HG03571 (cell line): Measurements from ENCODE around the gene B4GALT1.
A peak's percentile ranks its signal among the peaks of the same experiment; 100 is the strongest.
"Not testable (repeated sequence)": the region's sequence is repeated elsewhere in the genome, so short reads cannot be mapped to it uniquely, and the experiment has no call there.

Source experiments
- ATAC-seq: cut with Tn5 transposase; IDR thresholded peaks from one replicate; pipeline ENCODE4 v1.9.1; 2021; ENCODE audit not compliant: unreplicated experiment

B4GALT1 gene

DNA sequence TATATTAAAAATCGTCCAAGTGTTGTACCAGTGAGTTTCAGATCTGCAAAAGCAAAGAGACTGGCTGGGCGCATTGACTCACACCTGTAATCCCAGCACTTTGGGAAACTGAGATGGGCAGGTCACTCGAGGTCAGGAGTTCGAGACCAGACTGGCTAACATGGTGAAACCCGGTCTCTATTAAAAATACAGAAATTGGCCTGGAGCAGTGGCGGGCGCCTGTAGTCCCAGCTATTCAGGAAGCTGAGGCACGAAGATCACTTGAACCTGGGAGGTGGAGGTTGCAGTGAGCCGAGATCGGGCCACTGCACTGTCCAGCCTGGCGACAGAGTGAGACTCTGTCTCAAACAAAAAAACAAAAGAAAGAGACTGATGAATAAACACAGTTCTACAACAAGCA, 18.3 kb upstream of the B4GALT1 start:
- no peak for ATAC-seq

DNA sequence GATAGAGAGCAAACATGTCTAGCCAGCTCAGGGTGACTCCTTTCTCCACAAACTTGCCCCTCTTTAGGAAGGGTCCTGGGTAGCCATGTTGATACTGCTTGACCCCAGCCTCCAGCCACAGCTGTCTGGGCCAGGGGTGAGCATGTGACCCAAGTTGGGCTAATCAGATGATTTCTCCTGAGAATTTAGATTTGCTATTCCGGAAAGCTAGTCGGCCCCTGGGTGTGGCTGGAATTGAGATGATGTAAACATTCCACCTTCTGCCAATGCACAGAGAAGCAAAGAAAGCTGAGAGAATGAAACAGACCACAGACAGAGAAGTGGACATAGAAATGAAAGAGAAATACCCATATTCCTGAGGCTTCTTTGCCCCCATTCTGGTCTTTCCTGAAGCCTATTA, 17.8 kb upstream of the B4GALT1 start:
- ATAC-seq: no peak

DNA sequence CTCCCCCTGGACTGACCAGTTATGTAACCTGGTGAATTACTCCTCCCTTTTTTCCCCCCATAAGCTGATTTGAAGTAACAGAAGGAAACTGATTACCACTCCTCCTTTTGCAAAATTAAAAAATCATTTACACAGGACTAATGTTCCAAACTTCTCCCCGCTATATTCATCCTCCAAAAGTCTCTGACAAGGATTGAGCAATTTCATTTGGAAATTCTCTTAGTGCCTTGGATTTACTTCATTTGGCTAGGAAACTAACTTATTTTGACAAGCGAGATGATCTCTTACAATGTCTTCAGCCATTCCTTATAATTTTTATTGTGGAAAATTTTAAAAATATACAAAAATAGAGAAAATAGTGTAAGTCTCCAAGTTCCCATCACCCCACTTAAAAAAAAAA, 15.4 kb upstream of the B4GALT1 start:
- ATAC-seq: no peak

DNA sequence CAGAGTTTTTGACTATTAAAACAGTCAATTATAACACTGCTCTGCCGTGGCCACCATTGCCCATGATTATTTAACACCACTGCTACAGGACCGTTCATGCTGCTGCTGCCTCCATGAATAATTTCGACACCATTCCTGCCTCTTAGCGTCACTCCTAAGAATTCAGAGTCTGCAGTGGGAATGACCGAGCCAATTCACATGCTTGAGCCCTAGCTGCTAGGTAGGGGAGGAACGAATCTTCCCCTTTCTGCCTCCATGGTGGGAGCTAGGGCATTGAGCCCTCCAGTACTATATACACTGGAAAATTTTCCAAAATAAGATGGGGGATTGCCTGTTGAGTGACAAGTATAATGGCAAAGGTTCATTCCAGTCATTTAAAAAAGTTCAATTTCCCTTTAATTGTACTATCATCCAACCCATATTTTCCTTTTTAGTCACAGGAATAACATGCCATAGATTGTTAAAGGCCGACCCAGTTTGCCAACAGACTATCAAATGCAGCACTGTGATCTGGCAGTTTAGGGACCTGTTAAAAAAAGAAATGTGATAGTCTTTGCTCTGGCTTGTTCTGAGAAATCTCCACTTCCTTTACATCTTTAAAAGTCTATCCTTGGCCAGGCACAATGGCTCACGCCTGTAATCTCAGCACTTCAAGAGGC, 13.5 kb upstream of the B4GALT1 start:
- ATAC-seq: no peak

DNA sequence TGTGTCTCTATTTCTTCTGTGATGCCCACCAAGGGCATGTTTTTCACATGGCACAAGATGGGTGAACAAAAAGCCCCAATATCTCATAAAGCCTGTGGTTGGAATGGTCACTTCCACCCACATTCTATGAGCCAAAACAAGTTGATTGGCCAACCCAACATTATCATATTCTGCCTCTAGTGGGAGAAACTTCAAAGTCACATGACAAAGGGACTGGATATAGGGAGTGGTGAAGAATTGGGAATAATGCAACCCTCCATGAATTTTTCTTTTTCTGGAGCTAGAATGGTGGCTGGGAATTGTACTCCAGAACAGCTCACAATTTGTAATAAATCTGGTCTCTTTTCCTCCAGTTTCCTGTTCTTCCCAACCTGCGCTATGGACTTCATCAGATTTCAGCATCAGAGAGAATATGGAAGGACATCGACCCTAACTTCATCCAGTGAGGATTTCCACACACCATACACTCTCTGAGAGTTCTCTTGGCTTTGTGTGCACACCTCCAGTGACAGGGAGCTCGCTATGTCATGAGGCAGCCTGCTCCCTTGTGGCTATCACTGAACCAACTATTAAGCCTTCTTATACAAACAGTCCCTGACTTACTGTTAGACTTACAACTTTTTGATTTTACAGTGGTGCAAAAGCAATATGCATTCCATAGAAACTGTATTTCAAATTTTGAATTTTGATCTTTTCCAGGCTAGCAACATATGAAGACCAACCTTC, 12.0 kb upstream of the B4GALT1 start:
- no peak for ATAC-seq

DNA sequence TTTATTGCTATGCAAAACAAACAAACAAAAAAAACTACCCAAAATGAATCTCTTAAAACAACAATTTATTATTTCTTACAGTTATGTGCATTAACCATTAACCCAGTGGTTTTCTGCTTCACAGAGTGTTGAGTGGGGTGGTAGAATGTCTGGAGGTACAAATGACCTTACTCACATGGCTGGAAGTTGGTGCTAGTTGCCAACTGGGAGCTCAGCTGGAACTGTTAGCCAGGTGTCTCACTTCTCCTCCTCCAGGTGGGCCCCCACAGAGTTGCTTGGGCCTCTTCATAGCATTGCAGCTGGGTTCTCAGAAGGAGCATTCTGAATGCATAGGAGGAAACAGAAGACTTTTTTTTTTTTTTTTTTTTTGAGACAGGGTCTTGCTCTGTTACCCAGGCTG, 10.5 kb upstream of the B4GALT1 start:
- ATAC-seq: peak; percentile 93

DNA sequence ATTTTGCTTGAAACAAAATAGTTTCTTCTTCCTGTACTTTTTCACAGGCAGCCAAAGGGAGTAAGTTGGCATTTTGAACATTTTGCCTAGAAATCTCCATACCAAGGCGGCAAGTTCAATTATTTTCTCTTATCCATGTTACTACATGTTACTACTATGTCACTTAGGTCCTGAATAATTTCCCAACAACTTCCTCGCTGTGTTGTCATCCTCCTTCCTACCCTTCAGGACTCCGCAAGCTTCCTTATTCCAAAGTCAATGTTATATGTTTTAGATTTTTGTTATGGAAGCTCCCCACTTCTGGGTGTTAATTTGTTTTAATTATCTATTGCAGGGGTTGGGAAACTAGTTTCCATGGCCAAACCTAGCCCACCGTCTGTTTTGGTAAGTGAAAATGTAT, 9.9 kb upstream of the B4GALT1 start:
- no peak for ATAC-seq

DNA sequence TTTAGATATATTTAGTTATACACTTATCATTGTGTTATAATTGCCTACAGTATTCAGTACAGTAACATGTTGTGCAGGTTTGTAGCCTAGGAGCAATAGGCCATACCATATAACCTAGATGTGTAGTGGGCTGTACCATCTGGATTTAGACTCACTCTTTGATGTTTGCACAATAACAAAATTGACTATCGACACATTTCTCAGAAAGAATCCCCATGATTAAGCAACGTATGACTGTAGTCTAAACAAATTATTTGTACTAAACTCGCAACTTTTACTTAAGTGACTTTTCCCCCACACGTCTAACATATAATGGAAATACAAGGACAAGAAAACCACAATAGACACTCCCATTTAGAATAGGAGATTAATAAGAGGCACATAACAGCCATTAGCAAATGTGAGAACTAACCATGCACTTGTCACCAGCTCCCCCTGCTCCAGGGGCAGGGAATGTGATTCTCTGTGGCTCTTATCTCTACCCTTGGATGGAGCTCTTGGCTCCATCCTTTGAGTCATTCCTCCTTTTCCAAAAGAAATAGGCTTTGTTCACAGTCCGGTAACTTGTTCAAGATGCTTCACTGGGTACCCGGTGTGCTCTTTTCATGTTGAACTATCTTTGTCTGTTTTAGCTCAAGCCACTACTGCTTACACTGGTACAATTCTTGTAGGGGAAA, 8.7 kb upstream of the B4GALT1 start:
- ATAC-seq: no peak

DNA sequence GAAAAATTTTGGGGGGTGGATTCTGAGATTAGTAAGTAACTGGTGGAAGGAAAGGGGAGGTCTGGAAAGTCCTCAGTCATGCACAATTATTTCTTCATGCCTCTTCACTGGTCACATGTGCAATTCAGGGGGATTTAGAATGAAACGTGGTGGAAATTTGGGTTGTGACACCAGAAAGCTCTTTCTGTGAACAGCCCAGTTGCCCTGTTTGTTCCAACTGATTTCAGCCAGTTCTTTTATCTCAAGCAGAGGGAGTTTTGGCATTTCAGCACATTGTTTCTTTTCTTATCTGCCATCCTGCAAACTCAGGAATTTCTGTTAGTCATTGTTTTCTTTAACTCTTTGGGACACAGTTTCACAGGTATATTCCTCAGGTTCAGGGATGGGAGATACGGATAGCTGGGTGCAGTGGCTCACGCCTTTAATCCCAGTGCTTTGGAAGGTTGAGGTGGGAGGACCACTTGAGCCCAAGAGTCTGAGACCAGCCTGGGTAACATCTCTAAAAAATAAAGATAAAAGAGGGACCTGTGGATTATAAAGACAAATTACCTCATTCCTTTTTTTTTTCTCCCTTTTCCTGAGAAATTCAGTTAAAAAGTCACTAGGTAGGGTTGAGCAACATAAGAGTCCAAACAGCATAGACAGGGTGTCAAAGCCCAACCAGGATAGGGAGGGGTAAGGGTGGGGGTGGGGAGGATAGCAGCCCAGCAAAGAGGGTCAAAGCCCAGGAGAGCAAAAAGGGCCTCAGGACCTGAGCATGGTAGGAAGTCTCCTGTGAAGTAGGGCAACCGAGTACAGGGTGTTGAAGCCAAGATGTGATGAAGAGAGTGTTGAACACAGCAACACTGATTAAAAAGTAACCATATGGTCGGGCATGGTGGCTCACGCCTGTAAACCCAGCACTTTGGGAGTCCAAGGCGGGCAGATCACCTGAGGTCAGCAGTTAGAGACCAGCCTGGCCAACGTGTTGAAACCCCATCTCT, 5.4 kb upstream of the B4GALT1 start:
- no peak for ATAC-seq

DNA sequence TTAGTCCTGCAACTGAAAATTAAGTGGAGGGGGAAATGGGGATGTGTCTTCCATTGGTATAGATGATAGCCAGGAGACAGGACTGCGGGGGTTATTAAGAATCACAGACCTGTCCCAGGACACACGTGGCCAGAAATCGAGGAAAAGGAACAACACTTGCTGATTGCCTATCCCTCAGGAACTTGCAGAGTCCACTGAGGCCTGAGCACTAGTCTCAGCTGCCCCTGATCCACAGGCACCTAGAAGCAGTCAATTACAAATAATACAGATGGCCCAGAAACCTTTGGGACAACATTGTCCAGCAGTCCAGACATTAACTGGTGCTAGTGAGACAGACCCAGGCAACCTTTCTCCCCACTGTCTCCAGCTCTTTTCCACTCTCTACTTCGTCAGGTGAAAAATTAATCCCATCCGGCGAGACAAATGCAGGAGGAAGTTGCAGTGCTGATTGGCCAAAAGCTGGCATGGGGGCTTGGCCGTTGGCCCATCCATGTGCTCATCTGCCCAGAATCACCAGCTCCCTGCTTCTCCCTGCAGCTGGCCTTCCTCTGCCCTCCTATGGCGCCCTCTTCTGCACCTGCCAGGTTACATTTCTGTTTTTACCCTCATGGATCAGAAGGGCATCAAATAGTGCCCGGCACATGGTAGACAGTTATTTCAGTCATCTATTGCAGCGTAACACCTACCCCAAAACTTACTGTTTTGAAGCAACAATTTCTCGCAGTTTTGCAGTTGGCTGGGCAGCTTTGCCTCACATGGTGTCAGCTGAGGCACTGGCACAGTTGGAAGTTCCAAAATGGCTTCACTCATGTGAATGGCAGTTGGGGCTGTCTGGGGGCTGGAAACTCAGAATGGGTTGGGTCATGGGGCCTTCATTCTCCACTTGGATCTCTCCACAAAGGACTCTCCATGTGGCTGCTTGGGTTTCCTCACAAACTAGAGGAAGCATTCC, 3.6 kb upstream of the B4GALT1 start:
- no peak for ATAC-seq

DNA sequence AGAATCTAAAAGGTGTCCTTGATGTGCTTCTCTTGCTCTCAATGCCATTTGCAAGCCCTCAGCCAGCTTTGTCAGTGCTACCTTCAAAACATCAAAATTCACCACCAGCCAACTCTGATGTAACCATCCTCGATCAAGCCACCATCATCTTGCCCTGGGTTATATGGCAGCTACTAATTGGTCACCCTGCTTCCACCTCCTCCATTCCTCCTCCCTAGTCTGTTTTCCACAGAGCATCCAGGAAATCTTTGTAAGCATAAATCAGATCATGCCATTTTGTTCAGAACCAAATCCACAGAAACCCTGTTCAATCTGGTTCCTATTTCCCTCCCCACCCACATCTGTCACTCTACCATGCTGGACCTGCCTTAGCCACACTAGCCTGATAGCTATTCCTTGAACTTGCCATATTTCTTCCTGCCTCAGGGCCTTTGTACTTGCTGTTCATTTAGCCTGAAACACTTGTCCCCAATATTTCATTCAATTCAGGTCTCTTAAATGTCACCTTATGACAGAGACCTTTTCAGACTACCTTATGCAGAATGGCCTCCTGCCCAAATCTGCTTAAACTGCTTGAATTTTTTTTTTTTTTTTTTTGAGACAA, 1.9 kb upstream of the B4GALT1 start:
- ATAC-seq: no peak

DNA sequence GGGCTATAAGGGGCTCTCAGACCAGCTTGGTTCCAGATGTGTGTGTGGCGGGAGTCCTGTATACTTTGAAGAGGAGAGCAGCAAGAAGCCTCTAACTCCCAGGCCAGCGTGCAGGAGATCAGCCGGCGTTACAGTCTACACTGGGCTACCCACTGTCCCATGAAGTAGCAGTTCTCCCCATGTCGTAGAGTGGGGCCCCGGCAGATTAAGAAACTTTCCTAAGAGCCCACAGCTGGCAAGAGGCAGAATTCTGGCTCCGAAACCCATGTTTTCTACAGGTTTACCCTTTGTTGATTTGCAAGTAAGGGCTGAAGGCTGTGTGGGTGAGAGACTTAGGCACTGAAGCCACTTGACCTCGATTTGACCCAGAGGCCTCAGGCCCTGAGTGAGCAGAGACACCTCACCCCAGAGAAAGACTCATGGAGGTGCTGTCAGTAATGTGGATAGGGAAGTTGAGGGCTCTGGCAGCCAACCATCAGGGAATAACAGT, 881 bp upstream of the B4GALT1 start:
- ATAC-seq: no peak

DNA sequence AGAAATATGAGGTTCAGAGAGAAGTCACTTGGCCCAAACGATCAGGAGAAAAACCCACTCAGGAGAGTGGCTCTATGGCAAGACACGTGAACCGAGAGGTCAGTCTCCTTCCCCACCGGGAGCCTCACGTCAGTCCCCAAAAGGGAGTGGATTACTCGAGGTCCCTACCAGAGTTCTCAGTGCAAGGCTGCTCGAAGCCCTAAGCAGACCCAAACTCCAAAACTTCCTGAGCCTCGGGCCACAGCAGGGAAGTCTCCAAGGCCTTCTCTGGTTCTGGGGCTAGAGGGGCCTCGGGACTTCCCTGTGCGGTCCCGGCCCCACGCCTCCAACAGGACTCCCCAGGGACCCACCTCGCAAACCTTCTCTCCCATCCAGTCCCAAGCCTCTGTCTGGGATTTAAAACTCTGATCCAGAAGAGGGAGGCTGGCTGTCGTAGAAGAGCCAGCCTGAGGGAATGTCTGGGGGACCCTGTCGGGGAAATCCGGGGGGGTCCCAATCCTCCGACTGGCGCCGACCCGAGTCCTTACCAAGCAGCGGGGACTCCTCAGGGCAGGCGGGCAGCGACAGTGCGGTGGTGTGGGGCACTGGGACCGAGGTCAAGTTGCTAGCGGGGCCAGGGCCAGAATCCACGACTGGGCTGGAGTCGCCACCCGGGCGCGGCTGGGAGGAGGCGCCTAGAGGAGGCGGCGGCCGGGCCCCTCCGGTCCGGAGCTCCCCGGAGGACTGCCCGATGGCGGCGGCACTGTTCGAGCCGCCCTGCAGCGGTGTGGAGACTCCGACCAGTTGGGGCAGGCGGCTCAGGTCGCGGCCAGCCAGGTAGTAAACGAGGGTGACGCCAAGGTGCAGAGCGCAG, 679 bp downstream of the B4GALT1 start:
- ATAC-seq: peak; percentile 2

DNA sequence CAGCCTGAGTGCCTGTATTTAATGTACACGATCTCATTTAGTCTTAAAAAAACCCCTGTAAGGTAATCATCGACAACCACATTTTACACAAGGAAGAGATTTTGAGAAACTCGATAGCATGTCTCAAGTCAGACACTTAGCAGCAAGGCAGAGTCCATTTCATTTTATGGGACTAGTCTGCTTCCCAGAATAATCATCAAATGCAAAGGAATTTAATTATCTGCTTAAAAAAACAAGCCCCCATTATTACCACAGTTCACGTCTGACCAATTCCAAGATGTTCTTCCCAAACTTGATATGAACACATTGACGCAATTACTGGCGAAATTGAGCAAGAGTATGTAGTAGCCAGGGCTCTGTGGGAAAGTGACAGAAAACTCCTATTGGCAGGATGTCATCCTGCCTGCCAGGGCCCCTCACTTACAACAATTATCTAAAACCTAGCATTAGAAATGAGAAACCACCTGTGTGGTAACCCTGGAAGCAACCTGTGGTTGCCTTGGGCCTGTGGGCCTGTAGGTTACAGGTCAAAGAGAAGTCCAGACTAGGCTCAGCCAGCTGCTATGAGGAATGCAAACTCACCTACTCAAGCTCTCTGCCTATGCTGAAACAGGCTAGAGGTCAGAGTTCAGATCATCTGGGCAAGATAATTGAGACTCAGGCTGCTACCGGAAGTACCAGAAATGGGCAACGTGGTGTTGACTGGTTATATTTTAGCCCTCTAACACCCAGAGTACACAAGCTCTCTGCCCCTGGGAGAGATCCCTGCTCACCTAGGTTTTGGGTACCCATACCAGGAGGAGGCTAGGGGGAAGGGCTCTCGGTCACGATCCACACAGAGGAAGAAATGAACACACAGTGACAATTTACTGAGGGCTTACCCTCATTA, 1.6 kb downstream of the B4GALT1 start:
- peak; percentile 21 for ATAC-seq

DNA sequence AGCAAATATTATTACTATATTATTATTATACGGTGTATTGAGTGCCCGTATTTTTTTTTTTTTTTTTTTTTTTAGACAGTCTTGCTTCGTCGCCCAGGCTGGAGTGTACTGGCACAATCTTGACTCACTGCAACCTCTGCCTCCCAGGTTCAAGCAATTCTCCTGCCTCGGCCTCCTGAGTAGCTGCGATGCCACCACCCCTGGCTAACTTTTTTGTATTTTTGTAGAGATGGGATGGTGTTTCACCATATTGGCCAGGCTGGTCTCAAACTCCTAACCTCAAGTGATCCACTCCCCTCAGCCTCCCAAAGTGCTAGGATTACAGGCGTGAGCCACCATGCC, 2.2 kb downstream of the B4GALT1 start:
- ATAC-seq: not testable (repeated sequence)

DNA sequence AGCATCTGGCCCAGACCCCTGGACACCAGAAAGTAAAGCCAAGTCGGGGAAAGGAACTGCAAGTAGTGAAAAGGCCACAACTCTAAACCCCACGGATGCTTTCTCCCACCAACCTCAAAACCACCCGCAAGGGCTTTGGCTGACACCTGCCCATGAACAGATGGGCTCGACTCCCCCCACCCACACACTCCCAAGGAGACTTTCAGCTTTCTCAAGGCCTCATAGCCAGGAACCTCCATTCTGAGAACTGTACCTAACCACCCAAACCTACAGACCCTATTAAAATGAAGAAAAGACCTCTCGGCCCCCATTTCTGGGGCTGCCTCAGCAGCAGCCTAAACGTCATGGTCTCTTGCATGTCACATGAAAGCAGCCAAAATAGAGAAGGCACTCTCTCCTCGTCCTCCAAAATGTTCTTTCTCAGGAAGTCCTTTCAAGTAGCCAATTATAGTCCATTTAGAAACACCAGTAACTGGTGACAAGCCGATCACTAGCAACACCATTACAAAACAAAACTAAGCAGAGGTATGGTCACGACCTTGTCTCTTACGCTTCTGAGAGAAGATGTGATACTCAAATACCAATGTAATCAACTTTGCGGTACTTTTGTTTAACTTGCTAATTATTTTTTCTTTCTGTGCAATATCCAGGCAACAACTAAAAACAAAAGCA, 2.9 kb downstream of the B4GALT1 start:
- no peak for ATAC-seq
